ENCODE data around the gene PCDHB3.

DNA sequence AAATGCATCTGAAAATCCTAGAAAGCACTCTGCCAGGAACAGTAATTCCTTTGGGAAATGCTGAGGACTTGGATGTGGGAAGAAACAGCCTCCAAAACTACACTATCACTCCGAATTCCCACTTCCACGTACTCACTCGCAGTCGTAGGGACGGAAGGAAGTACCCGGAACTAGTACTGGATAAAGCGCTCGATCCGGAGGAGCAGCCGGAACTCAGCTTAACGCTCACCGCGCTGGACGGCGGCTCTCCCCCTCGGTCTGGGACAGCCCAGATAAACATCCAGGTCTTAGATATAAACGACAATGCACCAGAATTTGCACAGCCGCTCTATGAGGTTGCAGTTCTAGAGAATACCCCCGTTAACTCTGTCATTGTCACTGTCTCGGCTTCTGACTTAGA, 786 bp downstream of the PCDHB3 start:
- TF ChIP-seq, protein P1, sequence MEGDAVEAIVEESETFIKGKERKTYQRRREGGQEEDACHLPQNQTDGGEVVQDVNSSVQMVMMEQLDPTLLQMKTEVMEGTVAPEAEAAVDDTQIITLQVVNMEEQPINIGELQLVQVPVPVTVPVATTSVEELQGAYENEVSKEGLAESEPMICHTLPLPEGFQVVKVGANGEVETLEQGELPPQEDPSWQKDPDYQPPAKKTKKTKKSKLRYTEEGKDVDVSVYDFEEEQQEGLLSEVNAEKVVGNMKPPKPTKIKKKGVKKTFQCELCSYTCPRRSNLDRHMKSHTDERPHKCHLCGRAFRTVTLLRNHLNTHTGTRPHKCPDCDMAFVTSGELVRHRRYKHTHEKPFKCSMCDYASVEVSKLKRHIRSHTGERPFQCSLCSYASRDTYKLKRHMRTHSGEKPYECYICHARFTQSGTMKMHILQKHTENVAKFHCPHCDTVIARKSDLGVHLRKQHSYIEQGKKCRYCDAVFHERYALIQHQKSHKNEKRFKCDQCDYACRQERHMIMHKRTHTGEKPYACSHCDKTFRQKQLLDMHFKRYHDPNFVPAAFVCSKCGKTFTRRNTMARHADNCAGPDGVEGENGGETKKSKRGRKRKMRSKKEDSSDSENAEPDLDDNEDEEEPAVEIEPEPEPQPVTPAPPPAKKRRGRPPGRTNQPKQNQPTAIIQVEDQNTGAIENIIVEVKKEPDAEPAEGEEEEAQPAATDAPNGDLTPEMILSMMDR (IDR thresholded peaks at IDR 0.05), result no peak
- TF ChIP-seq POLR2AphosphoS5 (IDR thresholded peaks at IDR 0.05) (no peak), POLR2A (IDR thresholded peaks at IDR 0.05) (no peak)
